Fibroblast of skin of right quadriceps (primary cell): ENCODE data around the gene KCNJ12.
"Not testable (repeated sequence)": the region's sequence is repeated elsewhere in the genome, so short reads cannot be mapped to it uniquely, and the experiment has no call there.

ENCODE experiments used
- DNase-seq: peaks from one replicate; pipeline ENCODE4 v3.0.0-alpha.2; 2013

The KCNJ12 gene

DNA sequence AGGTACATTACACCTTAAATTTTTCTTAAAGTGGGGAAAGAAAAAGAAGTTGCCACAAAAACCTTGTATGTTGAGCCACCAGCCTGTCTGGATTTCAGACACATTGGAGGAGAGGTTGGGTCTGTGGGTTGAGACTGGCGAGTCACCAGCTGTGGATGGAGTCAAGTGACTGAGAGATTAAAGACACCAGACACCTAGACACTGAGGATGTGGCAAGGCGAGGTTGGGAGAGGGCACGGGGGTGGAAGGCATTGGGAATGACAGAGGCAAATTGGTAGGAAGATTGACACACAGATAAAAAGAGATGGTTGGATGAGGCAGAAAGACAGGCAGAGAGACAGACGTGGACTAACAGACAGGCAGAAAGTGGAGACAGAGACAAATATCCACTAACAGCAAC is 49.6 kb downstream of the KCNJ12 start:
- DNase-seq, result peak; percentile 10

- DNase-seq, result not testable (repeated sequence)
Measured at GRCh38 chr17:21426246-21426645, 50.1 kb downstream of the KCNJ12 start.

- DNase-seq, result not testable (repeated sequence)
Measured at GRCh38 chr17:21426876-21427275, 50.7 kb downstream of the KCNJ12 start.

- DNase-seq, result not testable (repeated sequence)
Measured at GRCh38 chr17:21427727-21428126, 51.6 kb downstream of the KCNJ12 start.

GRCh38 chr17:21428752-21429424 is 52.7 kb downstream of the KCNJ12 start:
- DNase-seq, result peak; percentile 34

GRCh38 chr17:21429921-21430628 is 53.9 kb downstream of the KCNJ12 start:
- DNase-seq, result peak; percentile 51

DNA sequence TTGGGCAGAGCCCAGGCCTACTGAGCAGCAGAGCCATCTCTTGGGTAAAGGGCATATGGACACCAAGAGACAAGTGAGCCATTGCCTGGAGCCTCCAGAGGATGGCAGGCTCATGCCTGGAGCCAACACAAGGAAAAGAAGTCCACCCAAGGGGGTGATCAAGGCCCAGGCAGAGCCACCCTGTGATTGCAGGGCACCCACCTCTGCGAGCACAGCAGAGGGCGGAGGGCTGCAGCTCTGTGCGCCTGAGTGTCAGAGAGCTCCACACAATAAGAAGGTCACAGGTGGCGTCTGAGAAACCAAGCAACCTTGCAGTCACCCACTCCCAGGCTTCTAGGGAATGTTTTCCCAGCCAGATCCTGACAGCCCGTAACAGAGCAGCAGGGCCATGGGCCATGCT is 57.8 kb downstream of the KCNJ12 start:
- DNase-seq, result not testable (repeated sequence)

- DNase-seq, result not testable (repeated sequence)
Measured at GRCh38 chr17:21434976-21435375, 58.8 kb downstream of the KCNJ12 start.

GRCh38 chr17:21436481-21436880 is 60.3 kb downstream of the KCNJ12 start:
- not testable (repeated sequence) for DNase-seq

DNA sequence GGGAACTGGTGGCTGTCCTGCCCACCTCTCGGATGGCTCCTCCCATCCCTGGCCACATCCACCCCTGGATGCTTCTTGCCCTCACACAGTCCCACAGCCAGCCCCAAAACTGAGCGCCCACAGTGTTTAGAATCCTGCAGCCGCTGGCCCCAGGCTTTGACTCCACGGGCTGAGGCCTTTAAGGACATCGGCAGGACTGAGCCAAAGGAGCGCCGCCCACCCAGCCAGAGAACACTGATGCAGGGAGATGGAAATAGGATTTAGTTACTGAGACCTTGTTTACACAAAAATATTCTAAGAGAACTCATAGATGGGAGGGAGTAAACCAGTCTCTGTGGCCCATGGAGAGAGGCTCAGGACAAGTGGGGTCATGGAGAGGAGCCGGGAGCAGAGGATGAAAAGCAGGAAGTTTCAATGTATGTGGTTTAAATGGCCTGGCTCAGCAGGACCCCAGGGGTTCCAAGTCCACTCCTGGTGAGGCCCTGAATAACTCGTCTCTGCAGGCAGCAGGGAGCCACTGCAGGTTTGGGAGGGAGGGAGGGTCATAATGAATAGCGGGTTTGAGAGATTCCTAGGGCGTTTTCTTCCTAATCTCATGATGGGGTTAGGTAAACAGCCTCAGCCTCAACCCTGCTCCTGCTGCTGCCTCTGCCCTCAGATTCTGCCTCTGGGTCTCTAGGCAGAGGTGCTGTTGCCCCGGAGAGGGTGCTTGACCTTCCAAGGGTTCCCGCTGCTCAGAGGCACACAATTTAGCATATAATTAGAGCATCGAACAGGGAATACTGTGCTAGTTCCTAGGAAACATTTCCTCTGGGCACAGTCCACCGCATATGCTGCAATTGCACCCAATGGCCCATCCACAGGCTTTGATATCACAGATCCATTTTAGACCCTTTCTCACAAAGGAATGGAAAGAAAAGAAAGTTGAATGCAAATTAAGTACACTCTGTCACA is 61.0 kb downstream of the KCNJ12 start:
- DNase-seq, result not testable (repeated sequence)

DNA sequence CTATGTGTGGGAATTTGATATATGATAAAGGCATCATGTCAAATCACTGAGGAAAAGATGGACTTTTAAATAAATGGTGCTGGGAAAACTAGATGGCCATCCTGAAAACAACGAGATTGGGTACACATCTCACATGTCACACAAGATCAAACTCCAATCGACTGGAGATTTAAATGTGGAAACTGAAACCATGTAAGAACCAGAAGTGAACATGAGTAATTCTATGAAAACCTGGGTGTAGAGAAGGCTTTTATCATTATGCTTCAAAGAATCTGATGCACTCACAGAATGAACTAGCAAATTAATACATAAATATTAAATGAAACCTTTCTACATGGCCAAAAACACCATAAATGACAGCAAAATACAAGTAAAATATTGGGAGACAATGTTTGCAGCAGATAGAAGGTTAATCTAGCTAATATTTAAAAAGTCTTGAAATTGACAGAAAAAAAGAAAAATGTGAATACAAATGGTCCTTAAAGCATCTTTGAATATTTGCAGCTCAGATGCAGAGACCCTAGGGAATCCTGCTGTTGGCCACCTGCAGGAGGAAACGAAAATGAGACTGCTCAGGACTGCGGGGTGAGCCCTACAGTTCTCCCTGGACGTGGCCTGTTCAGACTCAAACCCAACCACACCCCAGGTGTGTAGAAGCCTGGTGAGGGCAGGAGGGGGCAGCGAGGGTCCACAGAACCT is 62.3 kb downstream of the KCNJ12 start:
- DNase-seq, result not testable (repeated sequence)

- DNase-seq, result not testable (repeated sequence)
Measured at GRCh38 chr17:21439015-21439336, 62.8 kb downstream of the KCNJ12 start.

DNA sequence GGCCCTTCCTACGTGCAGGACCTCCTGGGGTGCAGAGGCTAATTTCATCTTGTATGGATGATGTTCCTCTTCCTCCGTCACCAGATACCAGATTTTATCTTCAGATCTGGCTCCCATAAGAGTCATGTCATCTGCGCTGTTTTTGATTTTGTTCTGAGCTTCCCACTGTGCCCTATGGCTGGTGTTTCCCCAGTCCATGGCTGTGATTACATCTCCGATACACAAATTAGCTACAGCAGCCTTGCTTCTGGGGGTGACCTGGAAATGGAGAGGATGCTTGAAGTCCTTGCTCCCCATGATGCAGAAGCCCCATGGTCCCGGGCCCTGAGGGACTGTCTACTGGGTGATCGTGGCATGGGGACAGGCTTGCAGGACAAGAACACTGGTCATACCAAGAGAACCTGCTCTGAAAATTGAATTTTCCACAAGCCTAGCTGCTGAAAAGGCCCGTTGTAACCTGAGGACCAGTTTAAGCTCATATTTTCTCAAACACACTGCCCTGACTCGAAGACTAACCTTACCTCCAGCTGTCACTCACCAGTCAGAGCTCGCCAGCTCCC is 69.0 kb downstream of the KCNJ12 start:
- DNase-seq, result no peak

GRCh38 chr17:21447552-21447951 is 71.4 kb downstream of the KCNJ12 start:
- not testable (repeated sequence) for DNase-seq

DNA sequence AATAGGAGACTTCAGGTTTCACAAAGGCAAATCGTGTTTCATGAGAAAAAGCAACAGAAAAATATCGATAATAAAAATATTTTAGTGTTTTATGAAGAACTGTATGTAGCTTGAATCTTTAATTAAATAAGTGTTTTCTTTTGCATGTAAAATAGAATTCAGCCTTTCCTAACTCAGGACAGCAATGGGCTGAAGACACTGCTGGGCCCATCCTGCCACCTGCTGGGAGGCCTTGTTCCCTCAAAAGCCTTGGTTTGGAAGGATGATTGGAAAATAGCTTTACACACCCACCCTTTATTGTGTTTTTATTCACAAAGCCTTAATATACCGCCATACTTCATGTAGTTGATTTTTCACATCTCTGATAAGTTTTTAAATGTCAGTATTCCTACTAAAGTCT is 73.7 kb downstream of the KCNJ12 start:
- not testable (repeated sequence) for DNase-seq

- no peak for DNase-seq
Measured at GRCh38 chr17:21451975-21452374, 75.8 kb downstream of the KCNJ12 start.

GRCh38 chr17:21452377-21453143 is 76.4 kb downstream of the KCNJ12 start:
- peak; percentile 77 for DNase-seq

DNA sequence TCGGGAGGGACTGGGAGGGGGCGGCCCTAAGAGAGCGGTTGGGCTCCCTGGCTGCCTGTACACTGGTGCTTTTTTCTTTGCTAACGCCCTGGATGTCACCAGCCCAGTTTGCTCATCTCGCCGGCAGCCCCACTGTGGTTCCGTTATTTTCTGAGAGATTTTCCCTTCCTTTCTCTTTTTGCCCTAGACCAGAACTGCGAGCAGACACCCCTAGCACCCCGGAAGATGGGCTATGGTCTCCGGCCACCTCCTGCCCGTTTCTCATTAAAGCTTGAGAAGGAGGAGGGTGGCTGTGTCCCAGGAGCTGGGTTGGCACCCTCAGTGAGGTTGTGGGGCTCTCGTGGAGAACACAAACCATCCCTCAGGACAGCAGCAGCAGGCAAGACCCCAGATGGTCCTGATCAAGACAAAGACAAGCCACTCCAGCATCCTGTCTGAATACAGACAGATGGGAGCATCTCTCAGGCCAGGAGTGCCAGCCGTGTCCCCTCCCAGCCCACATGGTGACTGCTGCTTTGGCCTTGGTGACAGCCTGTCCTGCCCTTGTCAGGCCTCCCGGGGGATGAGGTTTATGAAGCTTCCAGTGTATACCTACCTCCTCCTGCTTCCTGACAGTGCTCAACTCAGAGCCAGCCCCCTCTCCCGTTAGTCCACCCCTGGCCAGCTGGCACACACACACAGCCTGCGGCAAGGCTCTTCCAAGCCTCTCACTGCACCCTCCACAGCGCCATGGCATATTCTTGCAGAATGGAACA is 77.2 kb downstream of the KCNJ12 start:
- DNase-seq, result no peak

DNA sequence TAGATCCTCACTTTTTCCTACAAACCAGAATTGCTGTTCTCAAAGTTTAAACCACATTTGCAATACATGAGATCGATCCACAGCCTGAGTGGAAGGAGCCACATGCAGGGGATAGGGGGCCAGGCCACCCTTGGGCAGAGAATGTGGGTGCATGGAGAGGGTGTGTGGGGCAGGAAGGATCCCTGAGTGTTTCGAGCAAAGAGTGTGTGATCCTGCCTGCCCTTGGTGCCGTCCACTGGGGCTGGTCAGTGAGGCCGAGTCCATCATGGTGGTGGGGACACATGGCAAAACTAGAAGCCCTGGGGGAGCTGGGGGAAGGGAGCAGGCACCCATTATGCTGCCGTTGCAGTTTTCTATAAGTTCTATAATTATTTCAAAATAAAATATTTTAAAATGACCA is 77.8 kb downstream of the KCNJ12 start:
- not testable (repeated sequence) for DNase-seq

- DNase-seq, result no peak
Measured at GRCh38 chr17:21454441-21454840, 78.3 kb downstream of the KCNJ12 start.

- DNase-seq, result no peak
Measured at GRCh38 chr17:21455761-21456160, 79.6 kb downstream of the KCNJ12 start.
